RCC 7860 (cell line): ENCODE measurements around the gene SLC25A41.

ENCODE experiments used
- DNase-seq: peaks from one replicate; pipeline ENCODE4 v3.0.0-alpha.2; 2015; ENCODE audit warnings: low spot score
- FAIRE-seq: peaks from 2 replicates; lab custom pipeline; 2012; peaks lifted over from hg19 to GRCh38; lab: Jason Lieb, UNC

SLC25A41 gene

GRCh38 chr19:6376512-6377190, 56.9 kb downstream of the SLC25A41 start:
- FAIRE-seq (no peak), DNase-seq (no peak)
